GM12891 (cell line): ENCODE results near the gene CNTNAP5.

Source experiments
- POLR2AphosphoS5 ChIP-seq: IDR thresholded peaks from 2 replicates; pipeline ENCODE4 v1.6.1; 2011; ENCODE audit warnings: low read depth, low read length, control low read depth
- TAF1 ChIP-seq: IDR thresholded peaks from 2 replicates; pipeline ENCODE4 v1.6.1; 2011; ENCODE audit warnings: low read depth, low read length, control low read depth

- no peak for TF ChIP-seq TAF1
- TF ChIP-seq POLR2AphosphoS5: no peak
Measured at GRCh38 chr2:124610141-124610540, 585.1 kb downstream of the CNTNAP5 start.
